ENCODE measurements around the gene GPSM1.

Gene GPSM1

DNA sequence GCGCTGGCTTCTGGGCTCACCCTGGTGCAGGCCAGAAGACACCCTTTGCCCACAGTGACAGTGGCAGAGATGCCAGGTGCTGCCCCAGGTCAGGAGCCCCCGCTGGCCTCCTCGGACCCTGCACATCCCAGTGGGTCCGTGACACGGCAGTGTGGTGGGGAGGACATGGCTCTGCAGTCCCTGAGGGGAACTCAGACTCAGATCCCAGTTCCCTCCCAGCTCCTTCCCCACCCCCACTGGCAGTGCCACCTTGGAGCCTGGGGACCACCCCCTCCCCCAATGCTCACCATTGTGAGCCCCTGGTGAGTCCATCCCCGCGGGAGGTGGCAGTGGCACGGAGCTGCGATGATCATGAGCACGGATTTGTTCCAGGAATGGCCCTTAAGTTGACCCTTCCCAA lies 22.9 kb upstream of the GPSM1 start:
- no peak for DNase-seq (ENCODE audit: low read depth, low spot score)

DNA sequence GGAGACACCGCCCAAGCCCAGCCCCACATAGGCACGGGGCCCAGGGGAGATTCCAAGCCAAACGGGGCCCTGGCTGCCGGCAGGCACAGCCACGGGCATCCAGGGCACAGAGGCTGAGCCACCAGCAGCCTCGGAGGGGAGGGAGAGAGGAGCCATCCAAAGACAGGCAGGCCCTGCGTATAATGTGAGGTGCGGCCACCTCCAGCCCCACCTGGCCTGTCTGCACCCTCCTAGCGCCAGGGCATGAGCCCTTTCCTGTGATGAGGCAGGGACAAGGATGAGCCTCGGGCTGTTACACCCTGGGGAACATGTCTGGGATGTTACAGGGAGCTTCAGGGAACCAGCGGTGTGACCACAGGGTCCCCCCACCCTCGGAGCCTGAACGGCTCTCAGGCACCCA lies 22.4 kb upstream of the GPSM1 start:
- no peak for DNase-seq (ENCODE audit: low read depth, low spot score)

DNA sequence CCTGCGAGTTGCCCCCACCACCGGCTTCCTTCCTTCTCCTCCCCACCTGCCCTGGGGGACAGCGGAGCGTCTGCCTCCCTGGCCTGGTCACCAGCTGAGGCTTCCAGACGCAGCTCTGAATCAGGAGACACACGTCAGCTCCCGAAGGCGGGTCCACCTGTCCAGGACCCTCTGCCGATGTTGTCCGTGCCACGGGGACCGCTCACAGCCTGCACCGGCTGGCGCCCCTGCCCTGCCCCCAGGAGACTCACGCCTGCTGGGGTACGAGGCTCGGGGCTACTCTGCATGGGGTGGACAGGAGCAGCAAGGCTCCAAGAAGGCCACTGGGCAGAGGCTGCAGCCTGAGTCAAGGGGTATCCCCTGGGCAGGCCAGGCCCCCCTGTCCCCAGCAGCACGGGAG lies 21.5 kb upstream of the GPSM1 start:
- DNase-seq (ENCODE audit: low read depth, low spot score), result no peak

DNA sequence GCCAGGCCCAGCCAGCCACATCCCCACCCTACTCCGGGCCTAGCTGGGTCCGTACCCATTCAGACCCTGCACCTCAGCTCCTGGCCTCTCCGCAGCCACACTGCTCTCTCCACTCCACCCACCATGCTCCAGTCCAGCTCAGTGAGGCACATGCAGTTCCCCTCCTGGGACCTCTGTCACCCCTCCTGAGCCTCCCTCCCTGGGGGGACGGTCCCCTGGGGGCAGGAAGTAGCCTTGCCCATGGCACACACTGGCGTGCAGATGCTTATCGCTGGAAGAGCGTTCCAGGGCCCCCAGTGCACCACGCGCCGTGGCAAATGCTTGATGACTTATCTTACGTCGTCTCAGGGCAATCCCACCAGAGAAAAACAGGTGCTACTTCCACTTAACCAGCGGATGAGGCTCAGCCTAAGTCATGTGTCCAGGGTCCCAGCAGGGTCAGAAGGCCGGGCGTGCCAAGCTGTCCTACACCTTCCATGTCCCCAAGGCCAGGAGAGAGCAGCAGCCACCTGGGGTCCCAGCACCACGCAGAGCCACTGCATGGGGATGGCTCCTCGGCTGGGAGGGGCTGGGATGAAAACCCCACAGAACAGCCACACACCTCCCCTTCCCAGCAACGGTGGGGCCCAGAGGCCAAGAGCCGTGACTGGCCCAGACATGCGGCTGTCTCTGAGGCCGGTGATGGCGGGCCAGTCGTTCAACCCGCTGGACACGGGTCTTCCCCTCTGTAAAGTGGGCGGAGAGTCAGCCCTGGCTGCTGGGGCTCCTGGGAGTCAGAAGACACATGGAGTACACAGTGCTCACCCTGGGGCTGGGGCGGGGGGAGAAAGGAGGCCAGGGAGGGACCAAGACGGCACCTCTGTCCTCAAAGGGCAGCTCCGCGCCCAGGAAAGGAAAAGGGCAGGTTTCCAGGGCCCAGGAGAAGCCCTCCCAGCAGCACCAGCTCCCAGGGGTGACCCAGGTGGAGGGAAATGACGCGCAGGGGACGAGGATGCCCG lies 20.8 kb upstream of the GPSM1 start:
- DNase-seq (ENCODE audit: low read depth, low spot score), result no peak

DNA sequence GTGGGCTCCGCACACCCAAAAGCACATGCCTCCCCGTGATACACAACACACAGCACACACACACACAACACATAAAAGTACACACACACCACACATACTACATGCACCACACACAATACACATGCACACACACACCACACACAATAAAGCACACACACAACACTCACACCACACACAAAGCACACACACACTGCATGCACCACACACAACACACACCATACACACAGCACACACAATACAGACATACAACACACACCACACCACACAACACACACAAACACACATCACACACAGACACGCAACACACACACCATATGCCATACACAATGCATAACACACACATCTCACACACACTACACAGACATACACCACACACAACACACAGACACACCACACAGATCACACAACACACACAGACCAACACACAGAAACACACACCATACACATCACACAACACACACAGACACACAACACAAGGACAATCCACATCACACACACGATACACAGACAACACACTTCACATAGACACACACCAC lies 20.1 kb upstream of the GPSM1 start:
- DNase-seq (ENCODE audit: low read depth, low spot score), result no peak

DNA sequence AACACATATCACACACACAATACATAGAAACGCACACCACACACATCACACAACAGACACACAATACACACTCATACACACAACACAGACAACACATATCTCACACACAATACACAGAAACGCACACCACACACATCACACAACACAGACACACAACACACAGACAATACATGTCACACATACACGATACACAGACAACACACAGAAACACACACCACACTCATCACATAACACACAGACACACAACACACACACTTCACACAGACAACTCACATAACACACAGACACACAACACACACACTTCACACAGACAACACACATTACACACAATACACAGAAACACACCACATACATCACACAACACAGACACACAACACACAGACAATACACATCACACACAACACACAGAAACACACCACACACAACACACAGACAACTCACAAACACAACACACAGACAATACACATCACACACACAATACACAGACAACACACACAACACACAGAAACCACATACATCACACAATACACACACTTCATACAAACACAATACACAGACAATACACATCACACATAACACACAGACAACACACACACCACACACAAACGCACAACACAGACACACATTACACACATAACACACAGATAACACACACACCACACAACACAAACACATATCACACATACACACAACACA lies 19.2 kb upstream of the GPSM1 start:
- DNase-seq (ENCODE audit: low read depth, low spot score), result no peak

DNA sequence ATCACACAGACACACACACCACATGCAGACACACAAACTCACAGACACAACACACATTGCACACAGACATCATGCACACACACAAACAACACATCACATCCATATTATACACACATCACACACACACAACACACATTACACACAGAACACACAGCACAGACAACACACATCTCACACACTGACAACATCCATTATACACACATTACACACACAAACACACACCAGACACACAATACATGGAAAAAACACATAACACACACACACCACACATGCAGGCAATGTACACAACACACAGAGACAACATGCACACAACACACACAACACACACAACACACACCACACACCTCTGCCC lies 18.7 kb upstream of the GPSM1 start:
- no peak for DNase-seq (ENCODE audit: low read depth, low spot score)

DNA sequence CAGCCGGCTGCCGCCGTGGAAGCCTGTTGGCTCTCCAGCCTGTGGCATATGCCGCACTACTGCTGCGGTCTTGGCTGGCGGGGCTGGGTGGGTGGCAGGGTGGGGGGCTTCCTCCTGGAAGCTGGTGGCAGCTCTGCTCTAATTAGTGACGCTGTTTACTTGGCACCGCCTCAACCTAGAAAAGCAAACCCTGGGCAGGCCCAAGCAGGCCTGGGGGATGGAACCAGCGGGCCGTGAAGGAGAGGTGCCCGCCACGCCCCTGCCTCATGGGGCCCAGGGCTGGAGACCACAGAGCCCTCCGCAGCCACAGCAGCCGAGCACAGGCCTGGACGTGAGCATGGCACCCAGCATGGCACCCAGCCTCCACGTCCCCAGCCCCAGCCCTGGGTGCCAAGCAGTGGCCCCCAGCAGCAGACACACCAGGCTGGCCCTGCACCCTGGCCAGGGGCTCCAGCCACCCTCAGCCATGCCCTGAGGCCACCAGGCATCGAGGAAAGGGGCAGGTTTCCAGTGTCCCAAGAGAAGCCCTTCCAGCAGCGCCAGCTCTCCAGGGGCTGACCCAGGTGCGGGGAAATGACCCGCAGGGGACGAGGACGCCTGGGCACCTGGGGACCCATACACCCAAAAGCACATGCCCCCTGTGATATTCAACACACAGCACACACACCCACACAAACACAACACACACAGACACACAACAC lies 18.1 kb upstream of the GPSM1 start:
- DNase-seq (ENCODE audit: low read depth, low spot score), result peak; percentile 46

DNA sequence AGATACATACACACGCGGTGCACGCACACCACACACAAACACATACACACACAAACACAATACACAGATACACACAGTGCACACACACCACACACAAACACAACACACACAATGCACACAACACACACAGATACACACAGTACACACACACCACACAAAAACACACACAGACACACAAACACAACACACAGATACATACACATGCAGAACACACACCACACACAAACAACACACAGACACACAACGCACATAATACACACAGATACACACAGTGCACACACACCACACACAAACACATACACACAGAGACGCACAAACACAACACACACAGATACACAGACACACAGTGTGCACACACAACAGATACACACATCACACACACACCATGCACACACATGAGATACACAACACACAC lies 17.5 kb upstream of the GPSM1 start:
- no peak for DNase-seq (ENCODE audit: low read depth, low spot score)

DNA sequence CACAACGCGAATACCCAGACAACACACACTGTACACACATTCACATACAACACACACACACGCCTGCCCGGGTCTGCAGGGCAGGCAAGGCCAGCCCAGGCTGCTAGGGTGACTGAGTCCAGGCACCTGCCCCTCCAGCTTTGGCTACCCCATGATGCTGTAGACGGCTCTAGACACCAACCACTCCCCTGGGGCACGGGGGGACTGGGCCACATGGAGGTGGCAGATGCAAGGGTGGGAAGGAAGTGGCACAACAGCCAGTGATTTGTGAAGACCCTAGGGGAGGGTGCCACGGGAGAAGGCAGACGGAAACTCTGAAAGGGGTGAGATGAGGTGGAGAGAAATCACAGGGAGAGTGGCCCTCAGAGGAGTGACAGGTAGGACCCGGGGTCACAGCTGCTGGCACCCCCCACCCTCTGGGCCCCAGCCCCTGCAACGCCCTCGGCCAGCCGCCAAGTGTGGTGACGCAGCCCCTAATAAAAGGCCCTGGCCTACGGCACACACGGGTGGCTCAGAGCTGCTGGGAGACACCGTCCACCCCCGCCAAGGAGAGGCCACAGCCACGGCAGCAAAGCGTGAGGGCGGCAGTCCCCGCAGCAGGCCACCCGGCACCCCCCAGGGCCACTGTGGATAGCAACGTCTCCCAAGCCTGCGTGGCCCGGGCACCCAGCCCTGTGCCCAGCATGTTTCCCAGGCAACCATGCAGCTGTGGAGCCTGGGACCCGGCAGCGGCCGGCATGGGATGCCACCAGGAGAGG lies 16.9 kb upstream of the GPSM1 start:
- DNase-seq (ENCODE audit: low read depth, low spot score), result no peak

DNA sequence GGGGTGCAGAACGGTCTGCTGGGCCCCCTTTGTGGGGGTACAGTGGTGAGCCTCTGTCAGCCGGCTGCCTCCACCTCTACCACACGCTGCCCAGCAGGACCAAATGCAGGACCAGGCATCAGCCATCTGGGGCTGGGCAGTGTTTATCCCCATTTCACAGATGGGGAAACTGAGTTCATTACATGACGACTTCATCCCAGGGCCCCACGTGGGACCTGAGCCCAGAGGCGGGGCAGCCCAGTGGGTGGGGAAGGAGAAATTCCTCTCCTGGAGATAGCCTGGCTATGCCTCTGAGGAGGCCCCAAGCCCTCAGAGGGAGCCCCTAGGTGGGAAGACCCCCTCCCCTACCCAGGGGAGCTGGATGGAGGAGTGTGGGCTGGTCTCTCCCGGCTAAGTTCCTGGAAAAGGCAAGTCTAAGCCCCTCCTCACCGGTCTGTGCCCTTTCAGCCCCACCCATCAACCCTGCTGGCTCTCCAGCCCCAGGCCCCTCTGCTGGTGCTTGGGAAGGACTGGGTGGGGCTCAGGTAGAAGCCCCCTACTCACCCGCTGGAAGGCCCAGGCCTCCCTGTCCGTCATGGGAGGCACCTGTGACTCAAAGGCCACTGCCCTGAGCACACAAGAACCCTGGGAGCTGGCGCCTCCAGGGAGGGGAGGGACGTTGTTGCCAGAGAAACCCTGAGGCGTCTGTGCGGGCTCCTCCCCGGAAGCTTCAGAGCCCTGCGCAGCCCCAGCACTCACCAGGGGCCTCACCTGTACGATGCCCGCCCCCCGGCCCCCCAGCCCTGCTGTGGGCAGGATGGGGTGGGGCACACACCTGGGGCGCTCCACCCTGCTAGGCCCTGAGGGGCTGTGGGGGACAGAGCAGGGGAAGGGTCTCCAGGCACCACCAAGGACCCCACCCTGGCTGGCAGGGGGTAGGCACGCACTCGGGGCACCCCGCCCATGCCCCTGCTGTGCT lies 16.0 kb upstream of the GPSM1 start:
- no peak for DNase-seq (ENCODE audit: low read depth, low spot score)

DNA sequence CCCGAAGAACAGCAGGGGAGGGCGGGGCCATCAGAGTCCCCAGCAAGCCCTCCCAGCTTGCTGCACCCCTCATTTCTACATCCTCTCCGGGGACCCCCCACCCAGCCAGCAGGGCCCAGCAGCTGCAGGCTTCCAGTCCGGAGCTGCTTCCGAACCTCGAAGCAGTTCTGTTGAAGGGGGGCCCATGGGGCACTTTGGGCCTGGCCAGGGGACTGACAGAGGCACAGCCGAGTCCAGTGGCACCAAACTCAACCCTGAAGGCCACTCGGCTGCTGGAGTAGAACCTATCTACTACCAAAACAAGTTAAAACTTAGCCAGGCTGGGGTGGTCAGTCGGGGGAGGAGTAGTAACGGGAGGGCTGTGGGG lies 15.3 kb upstream of the GPSM1 start:
- DNase-seq (ENCODE audit: low read depth, low spot score), result no peak

DNA sequence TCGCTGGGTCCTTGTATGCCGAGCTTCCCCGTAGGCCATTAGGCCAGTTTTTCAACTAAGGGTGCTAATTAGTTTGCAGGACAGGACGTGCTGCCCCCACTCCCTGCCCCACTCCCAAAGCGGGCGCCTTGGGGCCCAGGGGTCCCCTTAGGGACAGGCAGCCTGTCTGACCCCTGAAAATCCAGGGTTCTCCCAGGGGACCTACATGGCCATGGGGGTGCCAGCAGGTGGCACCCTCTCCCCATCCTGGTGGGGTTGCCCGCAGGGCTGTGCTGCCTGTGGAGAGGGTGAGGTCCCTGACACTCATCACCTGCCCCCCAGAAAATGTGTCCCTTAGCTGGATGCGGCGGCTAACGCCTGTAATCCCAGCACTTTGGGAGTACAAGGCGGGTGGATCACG lies 14.9 kb upstream of the GPSM1 start:
- peak; percentile 75 for DNase-seq (ENCODE audit: low read depth, low spot score)

DNA sequence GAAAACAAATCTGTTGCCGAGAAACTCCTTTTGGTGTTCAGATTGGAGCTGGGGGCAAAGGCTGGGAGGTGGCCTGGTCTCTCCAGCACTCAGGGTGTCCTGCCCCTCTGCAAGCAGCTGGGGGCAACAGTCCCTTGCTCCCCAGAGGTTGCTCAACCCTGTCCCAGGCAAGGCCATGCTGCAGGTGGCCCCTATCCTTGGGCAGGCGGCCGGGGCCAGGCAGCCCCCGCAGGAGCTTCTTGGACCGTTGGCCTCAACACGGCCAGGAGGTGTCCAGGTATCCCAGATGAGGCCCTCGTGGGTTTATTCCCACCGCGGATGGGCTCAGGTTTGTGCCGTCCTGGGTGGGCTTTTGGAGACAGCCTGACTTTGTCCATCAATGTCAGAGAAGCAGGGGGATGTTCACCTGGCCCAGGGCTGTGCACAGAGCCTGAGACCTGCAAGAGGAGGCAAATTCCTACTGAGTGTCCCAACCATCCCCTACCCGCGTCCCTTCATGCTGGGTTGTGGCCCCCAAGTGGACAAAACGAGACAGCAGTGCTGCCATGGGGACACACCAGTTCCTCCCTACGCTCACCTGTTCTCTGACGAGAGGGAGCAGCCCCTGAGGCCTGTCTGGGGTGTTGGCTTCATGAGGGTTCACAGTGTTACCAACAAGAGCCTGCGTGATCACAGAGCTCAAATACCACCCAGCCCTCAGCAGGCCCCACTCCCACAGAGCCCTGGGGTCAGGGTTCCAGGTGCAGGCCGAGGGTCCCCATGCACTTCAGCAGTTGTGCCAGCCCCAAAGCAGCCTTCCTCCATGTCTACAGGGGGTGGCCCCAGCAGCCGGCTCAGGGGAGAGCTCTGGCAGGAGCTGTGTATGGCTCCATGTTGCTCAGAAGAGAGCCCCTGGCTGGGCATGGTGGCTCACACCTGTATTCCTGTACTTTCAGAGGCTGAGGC lies 14.0 kb upstream of the GPSM1 start:
- DNase-seq (ENCODE audit: low read depth, low spot score), result no peak

DNA sequence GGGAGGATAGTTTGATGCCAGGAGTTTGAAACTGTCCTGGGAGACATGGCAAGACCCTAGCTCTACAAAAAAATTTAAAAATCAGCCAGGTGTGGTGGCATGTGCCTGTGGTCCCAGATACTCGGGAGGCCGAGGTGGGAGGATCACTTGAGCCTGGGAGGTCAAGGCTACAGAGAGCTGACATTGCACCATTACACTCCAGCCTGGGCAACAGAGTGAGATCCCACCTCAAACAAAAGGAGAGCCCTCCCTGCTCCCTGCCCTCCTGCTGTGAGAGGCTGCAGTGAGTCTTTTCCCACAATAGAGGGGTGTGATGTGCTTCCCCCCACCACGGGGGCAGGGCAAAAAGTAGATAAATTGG lies 13.3 kb upstream of the GPSM1 start:
- DNase-seq (ENCODE audit: low read depth, low spot score), result no peak

DNA sequence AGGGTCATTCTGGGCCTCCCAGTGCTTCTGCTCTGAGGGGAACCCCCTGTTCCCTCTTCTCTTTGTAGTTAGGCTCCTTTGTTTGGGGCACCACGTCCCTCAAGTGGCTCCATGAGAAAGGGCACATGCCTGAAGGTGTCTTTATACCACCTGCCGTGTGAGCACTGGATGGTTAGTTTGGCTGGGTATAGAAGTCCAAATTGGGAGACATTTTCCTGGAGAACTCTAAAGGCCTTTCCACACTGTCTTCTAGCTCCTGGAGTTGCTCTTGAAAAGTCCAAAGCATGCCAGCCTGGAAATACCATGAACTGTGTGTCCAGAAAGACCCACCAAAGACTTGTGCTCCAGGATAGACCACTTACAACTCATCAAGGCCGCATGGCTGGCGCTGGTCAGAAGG lies 12.4 kb upstream of the GPSM1 start:
- no peak for DNase-seq (ENCODE audit: low read depth, low spot score)

DNA sequence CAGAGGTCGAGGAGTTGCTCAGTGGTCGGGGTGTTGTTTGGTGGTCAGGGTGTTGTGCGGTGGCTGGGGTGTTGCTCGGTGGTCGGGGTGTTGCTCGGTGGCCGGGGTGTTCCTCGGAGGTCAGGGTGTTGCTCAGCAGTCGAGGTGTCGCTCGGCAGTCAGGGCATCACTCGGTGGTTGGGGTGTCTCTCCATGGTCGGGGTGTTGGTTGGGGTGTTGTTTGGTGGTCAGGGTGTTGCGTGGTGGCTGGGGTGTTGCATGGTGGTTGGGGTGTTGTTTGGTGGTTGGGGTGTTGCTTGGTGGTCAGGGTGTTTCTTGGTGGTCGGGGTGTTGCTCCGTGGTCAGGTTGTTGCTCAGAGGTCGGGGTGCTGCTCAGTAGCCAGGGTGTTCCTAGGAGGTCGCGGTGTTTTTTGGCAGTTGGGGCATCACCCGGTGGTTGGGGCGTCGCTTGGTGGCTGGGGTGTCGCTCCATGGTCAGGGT lies 11.0 kb upstream of the GPSM1 start:
- DNase-seq (ENCODE audit: low read depth, low spot score), result no peak

DNA sequence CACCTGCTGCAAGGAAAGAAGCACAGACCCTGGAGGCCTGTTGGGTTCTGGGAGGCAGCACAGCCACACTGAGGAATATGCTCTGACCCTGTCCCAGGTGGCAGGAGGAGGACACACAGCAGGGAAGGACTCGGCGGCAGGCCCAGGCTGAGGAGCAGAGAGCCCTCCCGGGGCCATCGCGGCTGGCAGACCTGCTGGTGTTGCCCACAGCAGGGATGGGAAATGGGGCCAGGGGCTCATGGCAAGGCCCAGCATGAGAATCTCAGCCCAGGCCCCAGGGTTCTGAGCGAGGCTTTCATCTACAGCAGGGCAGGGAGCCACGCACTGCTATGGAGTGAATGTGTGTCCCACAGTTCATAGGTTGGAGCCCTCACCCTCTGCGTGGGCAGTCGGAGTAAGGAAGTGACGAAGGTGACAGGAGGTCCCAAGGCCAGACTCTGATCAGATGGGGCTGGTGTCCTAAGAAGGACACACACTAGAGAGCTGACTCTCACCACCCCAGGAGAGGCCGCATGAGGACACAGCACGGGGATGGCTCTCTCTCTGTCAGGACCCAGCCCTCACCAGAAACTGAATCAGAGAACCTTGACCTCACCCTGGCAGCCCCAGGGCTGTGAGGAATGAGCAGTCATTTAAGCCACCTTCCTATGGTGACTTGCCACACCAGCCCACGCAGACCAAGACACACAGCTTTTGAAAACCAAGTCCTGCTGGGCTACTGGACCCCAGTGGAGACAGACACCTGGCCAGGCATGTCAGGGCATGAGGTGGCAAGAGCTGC lies 10.3 kb upstream of the GPSM1 start:
- DNase-seq (ENCODE audit: low read depth, low spot score), result no peak
